Measurements from ENCODE around the gene EPS8L2. TPM values are rescaled to one million over a fixed set of nuclear protein-coding genes. Genes with fewer than 3 reads are reported as not detected.
"Not testable (repeated sequence)": the region's sequence is repeated elsewhere in the genome, so short reads cannot be mapped to it uniquely, and the experiment has no call there.

Gene EPS8L2
- polyA plus RNA-seq, 1 experiment: 44.4 TPM

DNA sequence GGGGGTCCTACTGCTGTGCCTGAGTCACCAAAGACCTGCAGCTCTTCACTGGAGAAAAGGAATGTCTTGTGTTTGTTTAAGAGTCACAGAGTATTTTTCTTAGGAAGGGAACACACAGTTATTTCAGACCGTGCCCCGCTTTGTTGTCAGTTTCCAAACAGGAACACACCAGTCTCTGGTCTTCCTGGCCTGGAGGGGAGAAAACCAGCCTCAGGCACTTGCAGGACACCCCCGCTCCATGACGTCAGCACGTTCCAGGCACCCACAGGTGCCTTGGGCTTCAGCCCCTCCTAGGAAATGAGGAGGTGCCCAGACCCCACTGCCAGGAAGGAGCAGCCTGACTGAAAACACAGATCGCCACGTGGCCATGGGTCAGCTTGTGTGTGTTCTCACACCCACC lies 16.4 kb upstream of the EPS8L2 start:
- no peak for DNase-seq (ENCODE audit: low read depth)
- TF ChIP-seq, protein P1, sequence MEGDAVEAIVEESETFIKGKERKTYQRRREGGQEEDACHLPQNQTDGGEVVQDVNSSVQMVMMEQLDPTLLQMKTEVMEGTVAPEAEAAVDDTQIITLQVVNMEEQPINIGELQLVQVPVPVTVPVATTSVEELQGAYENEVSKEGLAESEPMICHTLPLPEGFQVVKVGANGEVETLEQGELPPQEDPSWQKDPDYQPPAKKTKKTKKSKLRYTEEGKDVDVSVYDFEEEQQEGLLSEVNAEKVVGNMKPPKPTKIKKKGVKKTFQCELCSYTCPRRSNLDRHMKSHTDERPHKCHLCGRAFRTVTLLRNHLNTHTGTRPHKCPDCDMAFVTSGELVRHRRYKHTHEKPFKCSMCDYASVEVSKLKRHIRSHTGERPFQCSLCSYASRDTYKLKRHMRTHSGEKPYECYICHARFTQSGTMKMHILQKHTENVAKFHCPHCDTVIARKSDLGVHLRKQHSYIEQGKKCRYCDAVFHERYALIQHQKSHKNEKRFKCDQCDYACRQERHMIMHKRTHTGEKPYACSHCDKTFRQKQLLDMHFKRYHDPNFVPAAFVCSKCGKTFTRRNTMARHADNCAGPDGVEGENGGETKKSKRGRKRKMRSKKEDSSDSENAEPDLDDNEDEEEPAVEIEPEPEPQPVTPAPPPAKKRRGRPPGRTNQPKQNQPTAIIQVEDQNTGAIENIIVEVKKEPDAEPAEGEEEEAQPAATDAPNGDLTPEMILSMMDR (IDR thresholded peaks at IDR 0.05; ENCODE audit: insufficient read depth, low read depth, low read length): no peak
- no peaks in the 10 kb centered on the region for H3K27me3 ChIP-seq (ENCODE audit: control insufficient read depth, insufficient read depth, low read length)
- H3K4me3 ChIP-seq (ENCODE audit: low read depth, low read length): no peak overlapping the region
- ChIA-PET CTCF (interaction anchor here (1.3 kb wide), 1 partner anchor 133 kb away, joined by 4 read pairs; no protein-coding TSS in a partner anchor), POLR2A (no interaction called here)
- H3K36me3 ChIP-seq (ENCODE audit: control insufficient read depth, insufficient read depth, low read length): peaks cover 22% of the 10 kb centered on the region

GRCh38 chr11:690244-690643 lies 15.8 kb upstream of the EPS8L2 start:
- POLR2A ChIA-PET; H3K4me3 ChIP-seq (ENCODE audit: low read depth, low read length); DNase-seq (ENCODE audit: low read depth); H3K27me3 ChIP-seq (ENCODE audit: control insufficient read depth, insufficient read depth, low read length): not testable (repeated sequence)
- peaks cover 20% of the 10 kb centered on the region for H3K36me3 ChIP-seq (ENCODE audit: control insufficient read depth, insufficient read depth, low read length)
- CTCF ChIA-PET: interaction anchor here (1.3 to 2.0 kb wide), 2 partner anchors 38 to 134 kb away, joined by 4 to 10 read pairs; no protein-coding TSS in a partner anchor

- ChIA-PET CTCF (interaction anchor here (2.0 kb wide), 1 partner anchor 37 kb away, joined by 10 read pairs; no protein-coding TSS in a partner anchor), POLR2A (no interaction called here)
- no peak for DNase-seq (ENCODE audit: low read depth)
- TF ChIP-seq, protein P1 (IDR thresholded peaks at IDR 0.05; ENCODE audit: insufficient read depth, low read depth, low read length): no peak
- Histone ChIP-seq H3K36me3 (ENCODE audit: control insufficient read depth, insufficient read depth, low read length) (peaks cover 18% of the 10 kb centered on the region), H3K4me3 (ENCODE audit: low read depth, low read length) (no peak overlapping the region), H3K27me3 (ENCODE audit: control insufficient read depth, insufficient read depth, low read length) (no peaks in the 10 kb centered on the region)
These were observed 15.0 kb upstream of the EPS8L2 start for GRCh38 chr11:690738-691633.

DNA sequence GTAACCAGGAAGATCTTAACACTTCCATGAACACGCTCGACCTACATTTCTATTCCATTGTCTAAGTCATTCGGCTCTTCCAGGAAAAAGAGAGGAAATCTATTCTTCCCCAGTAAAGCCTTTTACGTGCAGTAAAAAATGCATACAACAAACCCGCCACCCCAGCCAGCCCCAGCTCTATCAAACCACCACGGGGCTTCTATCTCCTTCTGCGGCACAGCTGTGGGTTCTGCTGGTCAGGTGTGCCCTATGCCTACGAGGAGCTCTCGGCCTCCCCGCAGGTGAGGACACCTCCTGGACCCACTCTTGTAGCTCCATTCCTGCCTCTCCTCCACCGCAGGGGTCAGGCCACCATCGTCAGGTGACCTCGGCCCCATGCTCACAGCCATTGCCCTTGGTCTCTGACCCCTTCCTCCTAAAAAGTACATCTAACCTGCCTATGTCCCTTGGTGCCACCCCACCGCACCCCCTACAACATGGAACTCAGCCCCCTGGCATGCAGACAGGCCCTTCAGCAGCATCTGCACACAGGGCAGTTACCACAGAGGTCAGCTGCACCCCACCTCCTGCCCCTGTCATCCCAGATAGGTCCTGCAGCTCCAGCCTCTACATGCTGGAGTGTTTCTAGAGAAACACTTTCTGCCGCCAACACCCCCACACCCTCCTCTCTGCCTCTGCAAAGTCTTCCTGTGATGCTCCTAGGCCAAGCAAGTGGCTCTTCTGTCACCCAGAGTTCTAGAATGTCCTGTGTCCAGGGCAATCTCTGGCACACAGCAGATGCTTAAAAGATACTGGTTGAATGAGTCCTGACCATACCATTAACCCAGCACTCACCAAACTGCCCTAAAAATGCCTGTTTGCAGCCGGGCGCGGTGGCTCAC lies 14.1 kb upstream of the EPS8L2 start:
- DNase-seq (ENCODE audit: low read depth): no peak
- Histone ChIP-seq H3K4me3 (ENCODE audit: low read depth, low read length) (no peak overlapping the region), H3K27me3 (ENCODE audit: control insufficient read depth, insufficient read depth, low read length) (no peaks in the 10 kb centered on the region), H3K36me3 (ENCODE audit: control insufficient read depth, insufficient read depth, low read length) (peaks cover 15% of the 10 kb centered on the region)
- ChIA-PET CTCF (interaction anchor here (2.0 kb wide), 1 partner anchor 36 kb away, joined by 10 read pairs; no protein-coding TSS in a partner anchor), POLR2A (no interaction called here)
- TF ChIP-seq, protein P1 (IDR thresholded peaks at IDR 0.05; ENCODE audit: insufficient read depth, low read depth, low read length): no peak

- peaks cover 11% of the 10 kb centered on the region for H3K36me3 ChIP-seq (ENCODE audit: control insufficient read depth, insufficient read depth, low read length)
- peak overlapping the region; percentile 54 for H3K4me3 ChIP-seq (ENCODE audit: low read depth, low read length)
- ChIA-PET CTCF (interaction anchor here (1.2 kb wide), 1 partner anchor 35 kb away, joined by 7 read pairs; no protein-coding TSS in a partner anchor), POLR2A (interaction anchor here (0.6 kb wide), 2 partner anchors 8 to 117 kb away, joined by 3 to 8 read pairs; no protein-coding TSS in a partner anchor)
- DNase-seq (ENCODE audit: low read depth): no peak
- TF ChIP-seq, protein P1 (IDR thresholded peaks at IDR 0.05; ENCODE audit: insufficient read depth, low read depth, low read length): no peak
- H3K27me3 ChIP-seq (ENCODE audit: control insufficient read depth, insufficient read depth, low read length): no peaks in the 10 kb centered on the region
These were observed 13.1 kb upstream of the EPS8L2 start for GRCh38 chr11:692824-693414.

Measured in BJ (cell line).